ENCODE results near the gene MRPS10.
"Not testable (repeated sequence)": the region's sequence is repeated elsewhere in the genome, so short reads cannot be mapped to it uniquely, and the experiment has no call there.

MRPS10 gene

GRCh38 chr6:42236682-42237473 lies 19.2 kb upstream of the MRPS10 start:
- no peak for DNase-seq

- DNase-seq, result no peak
These were observed 18.4 kb upstream of the MRPS10 start for GRCh38 chr6:42236030-42236429.

- DNase-seq, result no peak
These were observed 14.4 kb upstream of the MRPS10 start for GRCh38 chr6:42232035-42232434.

- DNase-seq, result no peak
These were observed 13.0 kb upstream of the MRPS10 start for GRCh38 chr6:42230345-42231321.

- DNase-seq, result no peak
These were observed 12.0 kb upstream of the MRPS10 start for GRCh38 chr6:42229506-42230119.

- no peak for DNase-seq
These were observed 10.6 kb upstream of the MRPS10 start for GRCh38 chr6:42228305-42228704.

- no peak for DNase-seq
These were observed 9.7 kb upstream of the MRPS10 start for GRCh38 chr6:42227173-42227850.

GRCh38 chr6:42226645-42227143 lies 9.0 kb upstream of the MRPS10 start:
- no peak for DNase-seq

- no peak for DNase-seq
These were observed 8.5 kb upstream of the MRPS10 start for GRCh38 chr6:42226161-42226611.

- DNase-seq, result no peak
These were observed 7.8 kb upstream of the MRPS10 start for GRCh38 chr6:42225419-42225818.

GRCh38 chr6:42225029-42225339 lies 7.3 kb upstream of the MRPS10 start:
- DNase-seq, result no peak

GRCh38 chr6:42224222-42225028 lies 6.8 kb upstream of the MRPS10 start:
- peak; percentile 58 for DNase-seq

- no peak for DNase-seq
These were observed 4.8 kb upstream of the MRPS10 start for GRCh38 chr6:42222448-42222847.

- no peak for DNase-seq
These were observed 3.9 kb upstream of the MRPS10 start for GRCh38 chr6:42221546-42221945.

- peak; percentile 18 for DNase-seq
These were observed 3.1 kb upstream of the MRPS10 start for GRCh38 chr6:42220807-42221206.

GRCh38 chr6:42217157-42217518 lies 523 bp downstream of the MRPS10 start:
- no peak for DNase-seq

- DNase-seq, result not testable (repeated sequence)
These were observed 1.2 kb downstream of the MRPS10 start for GRCh38 chr6:42216495-42216894.

GRCh38 chr6:42212442-42212841 lies 5.2 kb downstream of the MRPS10 start:
- no peak for DNase-seq

GRCh38 chr6:42211726-42212125 lies 5.9 kb downstream of the MRPS10 start:
- DNase-seq, result no peak

- DNase-seq, result no peak
These were observed 7.1 kb downstream of the MRPS10 start for GRCh38 chr6:42210551-42210950.

GRCh38 chr6:42207559-42207958 lies 10.1 kb downstream of the MRPS10 start:
- DNase-seq, result not testable (repeated sequence)

GRCh38 chr6:42204768-42205282 lies 12.8 kb downstream of the MRPS10 start:
- DNase-seq, result no peak

All from suppressor macrophage treated with lipopolysaccharide for 4 hours (primary cell).